Vagina (tissue), 2 donors: ENCODE measurements around the gene PERM1. TPM values are rescaled to one million over a fixed set of nuclear protein-coding genes. Genes with fewer than 3 reads are reported as not detected.

Source experiments
- DNase-seq, 2 donors: peaks; one replicate each; pipeline ENCODE4 v3.0.0-alpha.2; 2017; ENCODE audit errors: extremely low spot score in 2 of 2
- H3K27ac ChIP-seq: fragments of 200-600 bp; sonication (generic); one replicate; pipeline ENCODE4 v1.5.1; 2019
- H3K27me3 ChIP-seq: fragments of 200-600 bp; sonication (generic); one replicate; pipeline ENCODE4 v1.5.1; 2019
- H3K36me3 ChIP-seq, 2 donors: fragments of 200-600 bp; sonication (generic); one replicate each; pipeline ENCODE4 v1.5.1; 2017 to 2019
- H3K4me1 ChIP-seq: fragments of 200-600 bp; sonication (generic); one replicate; pipeline ENCODE4 v1.5.1; 2019
- H3K4me3 ChIP-seq, 2 donors: fragments of 200-600 bp; sonication (generic); 1 replicate in 1 of 2; 2 replicates in 1 of 2; pipeline ENCODE4 v1.5.1; 2016 to 2019
- H3K9me3 ChIP-seq: fragments of 200-600 bp; sonication (generic); one replicate; pipeline ENCODE4 v1.5.1; 2019
- CTCF ChIP-seq, 3 experiments: fragments of 450-650 bp in 2 of 3; fragments of 200-600 bp in 1 of 3; sonication (generic) in 1 of 3; IDR thresholded peaks; one replicate each; pipeline ENCODE4 v1.5.1; 2017 to 2019; ENCODE audit warnings: antibody characterized with exemption in 3 of 3, mild to moderate bottlenecking in 2 of 3, moderate library complexity in 2 of 3
- POLR2A ChIP-seq, 2 donors: fragments of 450-650 bp; IDR thresholded peaks; one replicate each; pipeline ENCODE4 v1.6.1; 2017; ENCODE audit warnings: antibody characterized with exemption in 2 of 2, mild to moderate bottlenecking in 2 of 2, moderate library complexity in 2 of 2
- POLR2AphosphoS5 ChIP-seq, 2 donors: sonication (generic); formaldehyde crosslinking; IDR thresholded peaks; one replicate each; pipeline ENCODE4 v1.9.0; 2017; ENCODE audit warnings: antibody characterized with exemption in 2 of 2, mild to moderate bottlenecking in 2 of 2, low read depth in 1 of 2; ENCODE audit not compliant: insufficient read depth in 1 of 2
- intact Hi-C: fragments of 100-400 bp; cut with DNase I; formaldehyde crosslinking; loops from one replicate; pipeline ENCODE4 v1.15.1; 2023
- total RNA-seq: library from RNA; depleted of rRNA; stranded (reverse); fragments of >200 nt; gene quantifications from one replicate; pipeline ENCODE4 v1.2.3, GENCODE V29; 2016

The PERM1 gene
- total RNA-seq, 1 donor from 2014 or later, result not detected

GRCh38 chr1:937521-937920 is 44.4 kb downstream of the PERM1 start:
- no peak overlapping the region for H3K27ac ChIP-seq
- H3K9me3 ChIP-seq, result no peaks in the 10 kb centered on the region
- peaks cover 40% of the 10 kb centered on the region for H3K4me1 ChIP-seq
- no peak for DNase-seq
- peaks cover 6% of the 10 kb centered on the region for H3K27me3 ChIP-seq
- no peak for TF ChIP-seq CTCF (IDR thresholded peaks at IDR 0.05)
- TF ChIP-seq POLR2AphosphoS5 (IDR thresholded peaks at IDR 0.05; ENCODE audit: insufficient read depth in 1 of 2, low read depth in 1 of 2), result no peak
- TF ChIP-seq POLR2A (IDR thresholded peaks at IDR 0.05), result no peak
- H3K36me3 ChIP-seq, result no peaks in the 10 kb centered on the region
- H3K4me3 ChIP-seq, result no peak overlapping the region
- intact Hi-C loops, result no loop called here

GRCh38 chr1:936348-937264 is 45.3 kb downstream of the PERM1 start:
- TF ChIP-seq POLR2A (IDR thresholded peaks at IDR 0.05), result no peak
- no peak for TF ChIP-seq CTCF (IDR thresholded peaks at IDR 0.05)
- no peak for TF ChIP-seq POLR2AphosphoS5 (IDR thresholded peaks at IDR 0.05; ENCODE audit: insufficient read depth in 1 of 2, low read depth in 1 of 2)
- intact Hi-C loops, result no loop called here

DNA sequence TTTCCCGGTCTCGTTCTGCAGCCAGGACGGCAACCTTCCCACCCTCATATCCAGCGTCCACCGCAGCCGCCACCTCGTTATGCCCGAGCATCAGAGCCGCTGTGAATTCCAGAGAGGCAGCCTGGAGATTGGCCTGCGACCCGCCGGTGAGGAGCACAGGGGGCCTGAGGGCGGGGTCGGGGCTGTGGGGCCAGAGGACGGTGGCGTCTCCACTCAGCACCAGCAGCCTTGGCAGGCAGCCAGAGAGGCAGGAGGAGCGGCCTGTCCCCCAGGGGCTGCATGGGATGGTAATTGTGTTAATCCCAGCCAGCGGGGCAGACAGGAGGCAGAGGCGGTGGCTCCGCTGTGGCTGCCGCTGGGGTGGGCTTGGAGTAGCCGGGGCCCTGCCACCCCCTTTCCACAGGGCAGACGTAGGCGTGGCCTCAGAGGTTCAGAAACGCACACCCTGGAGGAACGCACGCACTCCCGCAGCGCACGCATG is 46.1 kb downstream of the PERM1 start:
- no peaks in the 10 kb centered on the region for H3K36me3 ChIP-seq
- H3K4me3 ChIP-seq, result no peak overlapping the region
- H3K9me3 ChIP-seq, result no peaks in the 10 kb centered on the region
- no peak for DNase-seq
- H3K27ac ChIP-seq, result no peak overlapping the region
- intact Hi-C loops, result no loop called here
- no peak for TF ChIP-seq CTCF (IDR thresholded peaks at IDR 0.05)
- no peak for TF ChIP-seq POLR2A (IDR thresholded peaks at IDR 0.05)
- no peak for TF ChIP-seq POLR2AphosphoS5 (IDR thresholded peaks at IDR 0.05; ENCODE audit: insufficient read depth in 1 of 2, low read depth in 1 of 2)
- no peaks in the 10 kb centered on the region for H3K27me3 ChIP-seq
- peaks cover 23% of the 10 kb centered on the region for H3K4me1 ChIP-seq

More at GRCh38 chr1:936348-937264, 45.3 kb downstream of the PERM1 start:
- Histone ChIP-seq H3K4me3 (no peak overlapping the region), H3K27me3 (no peaks in the 10 kb centered on the region), H3K4me1 (peaks cover 31% of the 10 kb centered on the region), H3K27ac (no peak overlapping the region), H3K9me3 (no peaks in the 10 kb centered on the region), H3K36me3 (no peaks in the 10 kb centered on the region)
- no peak for DNase-seq

DNA sequence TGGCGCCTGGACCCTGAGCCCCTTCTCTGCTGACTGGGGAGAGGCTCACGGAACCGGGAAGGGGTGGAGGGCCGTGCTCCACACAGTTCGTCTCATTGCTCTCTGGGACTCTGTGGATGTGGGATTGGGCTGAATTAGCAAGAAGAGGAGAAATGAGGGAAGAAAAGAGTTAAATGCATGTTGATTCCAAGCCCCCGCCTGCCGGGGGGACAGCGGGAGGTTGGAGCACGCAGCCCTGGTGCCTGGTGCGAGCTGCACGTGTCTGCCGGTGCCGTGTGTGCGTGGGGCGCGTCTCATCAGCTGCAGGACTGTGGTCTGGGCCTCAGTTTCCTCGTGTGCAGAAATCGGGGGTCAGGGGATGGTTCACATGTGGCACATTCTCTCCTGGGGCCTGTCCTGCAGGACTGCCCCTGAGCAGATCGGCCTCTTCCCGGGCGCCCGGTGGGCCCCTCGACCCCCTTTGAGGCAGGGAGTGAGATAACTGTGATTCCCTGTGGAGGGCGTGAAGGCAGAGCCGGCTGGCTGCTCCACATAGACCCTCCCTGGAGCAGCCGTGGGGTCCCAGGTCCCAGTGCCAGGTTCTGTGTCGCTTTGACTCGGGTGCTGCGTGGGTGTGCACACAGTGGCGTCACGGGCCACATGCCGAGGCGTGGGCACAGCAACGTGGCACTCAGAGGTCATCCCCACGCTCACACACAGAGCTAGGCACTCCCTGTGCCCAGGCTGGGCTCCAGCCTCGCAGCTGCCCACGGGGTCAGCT is 46.7 kb downstream of the PERM1 start:
- peaks cover 17% of the 10 kb centered on the region for H3K4me1 ChIP-seq
- no peak overlapping the region for H3K27ac ChIP-seq
- no peaks in the 10 kb centered on the region for H3K36me3 ChIP-seq
- DNase-seq, result no peak
- H3K27me3 ChIP-seq, result no peaks in the 10 kb centered on the region
- intact Hi-C loops, result no loop called here
- TF ChIP-seq CTCF (IDR thresholded peaks at IDR 0.05) (no peak), POLR2A (IDR thresholded peaks at IDR 0.05) (no peak), POLR2AphosphoS5 (IDR thresholded peaks at IDR 0.05; ENCODE audit: insufficient read depth in 1 of 2, low read depth in 1 of 2) (no peak)
- no peaks in the 10 kb centered on the region for H3K9me3 ChIP-seq
- no peak overlapping the region for H3K4me3 ChIP-seq
